GM18867 (cell line): ENCODE measurements around the gene VDR.

Experiments used
- ATAC-seq: cut with Tn5 transposase; IDR thresholded peaks from one replicate; pipeline ENCODE4 v1.9.1; 2021; ENCODE audit warnings: mild to moderate bottlenecking, moderate library complexity; ENCODE audit not compliant: unreplicated experiment

Gene VDR

DNA sequence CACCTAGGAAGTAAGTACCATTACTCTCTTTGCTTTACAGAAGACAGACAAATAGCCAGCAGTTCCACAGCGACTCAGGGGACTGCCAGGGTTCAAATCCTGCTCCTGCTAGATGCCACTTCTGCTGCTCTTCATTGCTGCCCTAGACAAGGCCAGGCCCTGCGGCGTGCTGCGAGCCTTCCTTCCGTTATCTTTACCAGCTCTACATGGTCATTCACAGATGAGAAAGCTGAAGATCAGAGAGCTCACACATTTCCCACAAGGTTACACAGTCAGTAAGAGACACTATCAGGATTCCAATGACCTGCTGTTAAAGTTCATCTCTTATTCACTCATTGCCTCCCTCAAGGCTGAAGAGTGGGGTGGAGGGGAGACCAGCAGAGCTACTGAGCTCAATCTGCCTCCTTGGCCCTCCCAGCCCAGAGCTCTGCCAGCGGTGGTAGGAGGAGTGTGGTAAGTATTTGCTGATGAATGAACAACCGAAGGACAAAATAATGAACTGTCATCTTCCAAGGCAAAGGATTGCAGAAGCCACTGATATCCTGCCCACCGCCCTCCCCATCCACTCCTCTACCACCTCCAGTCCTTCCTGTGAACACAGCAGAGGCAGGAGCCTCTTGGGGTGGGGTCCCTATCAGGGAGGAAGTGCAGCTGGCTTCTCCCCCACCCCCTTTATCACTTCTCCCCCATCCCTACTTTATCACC lies 70.4 kb downstream of the VDR start:
- ATAC-seq, result no peak

DNA sequence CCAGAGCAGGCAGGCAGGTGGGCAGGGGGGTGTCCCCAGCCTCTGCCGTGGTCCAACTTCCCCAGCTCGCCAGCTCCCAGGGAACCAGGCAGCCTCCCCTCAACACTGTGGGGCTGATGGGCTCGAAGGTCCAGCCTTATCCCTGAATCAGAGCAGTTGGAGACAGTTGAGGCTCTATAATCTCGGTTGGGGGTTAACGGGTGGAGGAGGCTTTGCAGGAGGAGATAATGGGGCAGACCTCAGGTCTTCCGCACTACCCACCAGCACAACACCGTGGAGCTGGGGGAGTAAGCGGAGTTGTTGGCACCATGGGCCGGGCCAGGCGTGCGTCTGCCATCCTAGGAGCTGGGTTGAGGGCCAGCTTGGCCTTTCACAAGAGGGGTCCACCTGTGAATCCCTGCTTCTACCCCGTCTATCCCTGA lies 71.2 kb downstream of the VDR start:
- no peak for ATAC-seq

DNA sequence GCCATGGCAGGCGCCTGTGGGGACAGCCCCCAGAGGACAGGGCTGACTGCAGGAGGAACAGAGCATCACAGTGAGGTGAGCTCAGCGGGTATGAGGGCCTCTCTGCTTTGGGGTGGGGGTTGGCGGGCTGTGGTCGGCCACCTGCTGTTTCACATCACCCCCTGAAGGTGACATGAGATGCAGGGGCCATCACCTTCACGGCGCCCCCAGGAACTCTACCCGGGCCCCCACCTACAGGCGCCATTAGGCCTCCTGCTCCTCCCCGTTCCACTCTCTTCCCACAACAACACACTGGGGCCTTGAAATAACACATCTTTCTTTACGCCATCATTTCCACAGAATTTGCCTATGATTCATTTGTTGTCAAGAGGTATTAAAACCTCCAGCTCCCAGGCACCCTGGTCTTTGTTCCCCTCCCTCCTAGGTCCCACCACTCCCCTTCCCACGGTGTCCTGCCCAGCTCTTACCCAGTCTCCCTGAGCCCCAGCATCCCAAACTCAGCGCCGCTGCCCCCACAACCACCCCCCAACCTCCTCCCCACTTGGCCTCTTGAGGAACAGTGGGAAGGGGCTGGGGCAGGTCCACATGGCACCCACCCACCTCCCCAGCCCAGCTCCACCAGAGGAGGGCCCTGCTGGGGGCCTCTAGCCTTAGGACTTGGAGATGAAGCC lies 72.4 kb downstream of the VDR start:
- no peak for ATAC-seq

DNA sequence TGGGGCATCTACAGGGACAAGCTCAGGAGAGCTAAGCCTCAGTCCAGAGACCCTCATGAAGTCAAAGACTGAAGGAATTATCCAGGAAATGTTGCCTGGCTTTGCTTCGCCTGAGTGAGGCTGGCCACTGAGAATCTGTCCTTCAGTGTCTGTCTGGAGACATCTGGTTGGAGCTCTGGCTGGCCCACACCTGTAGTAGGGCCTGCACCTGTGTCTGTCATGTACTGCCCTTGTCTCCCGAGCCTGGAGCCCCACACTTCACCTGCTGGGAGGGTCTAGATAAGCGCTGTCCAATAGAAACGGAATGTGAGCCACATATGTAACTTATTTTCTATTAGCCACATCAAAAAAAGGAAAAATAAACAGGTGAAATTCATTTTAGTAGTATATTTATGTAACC lies 75.2 kb downstream of the VDR start:
- no peak for ATAC-seq

DNA sequence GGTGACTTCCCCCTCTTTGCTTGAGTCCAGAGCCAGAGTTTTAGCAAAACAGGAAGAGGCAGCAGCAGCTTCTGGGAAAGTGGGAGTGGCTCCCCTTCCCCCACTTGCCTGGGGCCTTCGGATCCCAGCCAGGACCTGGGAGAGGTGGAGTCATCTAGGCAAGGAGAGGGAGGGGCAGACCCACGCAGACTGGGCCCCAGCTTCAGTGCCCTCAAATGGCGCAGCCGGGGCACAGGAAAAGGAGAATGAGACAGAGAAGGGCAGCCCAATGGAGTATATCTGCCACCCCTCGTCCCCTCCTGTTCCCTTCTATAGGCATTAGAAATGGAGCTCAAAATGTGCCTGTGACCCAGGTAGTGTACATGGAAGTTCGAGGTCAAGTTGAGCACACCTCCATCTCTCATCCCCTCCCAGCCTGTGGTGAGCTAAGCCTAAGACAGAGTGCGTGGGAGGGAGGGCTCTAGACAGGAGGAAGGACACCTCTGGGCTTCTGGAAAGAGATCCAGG lies 75.8 kb downstream of the VDR start:
- ATAC-seq, result no peak

DNA sequence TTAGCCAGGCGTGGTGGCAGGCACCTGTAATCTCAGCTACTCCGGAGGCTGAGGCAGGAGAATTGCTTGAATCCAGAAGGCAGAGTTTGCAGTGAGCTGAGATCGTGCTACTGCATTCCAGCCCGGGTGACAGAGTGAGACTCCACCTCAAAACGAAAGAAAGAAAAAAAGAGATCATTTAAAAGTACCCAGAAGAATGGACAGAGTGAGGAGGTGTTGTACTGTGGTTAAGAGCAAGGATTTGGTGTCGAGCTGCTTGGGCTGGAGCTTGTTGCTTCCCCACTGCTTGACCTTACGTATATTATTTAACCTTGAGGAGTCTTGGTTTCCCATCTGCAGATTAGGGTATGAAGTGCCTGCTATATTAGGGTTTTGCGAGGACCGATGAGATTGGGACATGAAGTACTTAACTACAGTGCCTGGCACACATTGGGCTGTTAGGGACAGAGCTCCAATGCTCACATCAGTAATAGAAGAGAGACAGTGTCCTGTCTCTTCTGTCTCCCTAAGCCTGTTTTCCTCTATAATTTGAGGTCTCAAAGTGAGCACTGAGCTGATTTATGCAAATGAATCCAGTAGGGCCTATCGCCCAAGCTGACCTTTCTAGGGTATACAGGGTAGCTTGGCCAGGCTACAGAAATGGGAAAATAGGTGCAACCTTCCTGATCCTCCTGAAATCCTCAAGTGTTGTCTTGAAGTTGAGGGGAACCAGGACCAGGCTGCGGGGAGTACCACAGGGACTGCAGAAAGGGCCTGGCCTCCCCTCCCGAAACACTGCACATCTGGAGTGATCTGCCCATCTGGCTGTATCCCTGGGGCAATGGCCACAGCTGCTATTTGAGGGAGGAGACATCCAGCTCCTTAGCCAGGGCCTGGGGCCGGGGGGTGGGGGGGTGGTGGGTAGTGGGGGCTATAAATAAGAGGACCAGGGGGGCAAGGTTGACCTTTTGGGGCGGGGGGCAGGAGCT lies 76.5 kb downstream of the VDR start:
- ATAC-seq, result no peak

DNA sequence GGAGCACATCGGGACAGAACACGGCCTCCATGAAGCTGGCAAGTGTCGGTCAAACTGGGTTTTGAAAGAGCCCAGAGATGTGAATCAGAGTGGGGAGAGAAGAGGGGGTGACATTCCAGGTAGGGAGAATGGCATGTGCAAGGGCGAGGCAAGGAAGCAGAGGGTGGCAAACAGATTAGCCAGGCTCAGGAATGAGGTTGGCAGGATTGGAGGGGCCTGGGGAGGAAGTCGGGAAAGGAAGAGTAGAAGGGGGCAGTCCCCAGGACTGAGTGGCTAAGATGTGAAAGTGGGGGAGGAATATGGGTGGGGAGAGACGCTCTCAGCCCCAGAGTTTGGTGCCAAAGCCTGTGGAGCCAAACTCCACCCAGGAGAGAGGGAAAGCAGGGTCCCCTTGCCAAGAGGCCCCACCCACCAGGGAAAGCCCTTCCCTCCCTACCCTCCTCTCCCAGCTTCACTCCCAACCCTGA lies 79.6 kb downstream of the VDR start:
- ATAC-seq, result no peak

DNA sequence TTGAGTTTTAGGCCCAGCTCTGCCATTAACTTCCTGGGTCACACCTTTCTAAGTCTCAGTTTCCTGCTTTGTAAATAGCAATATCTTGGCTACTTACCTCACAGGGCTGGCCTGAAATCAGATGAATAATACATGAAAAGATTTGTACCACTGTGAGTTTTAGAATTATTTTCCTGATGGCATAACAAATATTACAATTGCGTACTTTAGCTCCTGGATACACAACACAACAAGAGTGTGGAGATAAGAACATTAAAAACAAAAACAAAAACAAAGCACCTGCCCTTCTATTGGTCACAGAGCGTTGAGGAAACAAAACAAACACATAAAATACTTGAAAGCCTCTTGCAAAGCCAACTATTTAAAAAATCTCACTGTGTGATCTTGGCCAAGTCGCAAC lies 80.2 kb downstream of the VDR start:
- no peak for ATAC-seq

DNA sequence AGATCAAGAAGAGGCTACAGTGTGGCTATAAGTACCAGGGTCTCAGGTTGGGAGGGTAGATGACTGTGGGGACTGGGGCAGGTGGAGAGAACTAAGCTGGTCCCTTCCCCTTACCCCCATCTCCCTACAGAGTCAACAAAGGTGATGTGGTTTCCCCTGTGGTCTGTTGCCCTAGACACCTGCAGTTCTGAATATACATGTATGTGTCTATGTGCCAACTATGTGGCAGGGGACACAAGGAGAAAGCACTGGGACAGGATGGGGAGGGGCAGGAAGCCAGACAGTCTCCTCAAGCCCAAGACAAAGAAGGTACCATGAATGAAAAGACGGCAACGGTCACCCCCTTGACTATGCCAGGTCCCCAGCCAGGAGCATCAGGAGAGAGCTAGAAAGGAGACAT lies 80.6 kb downstream of the VDR start:
- no peak for ATAC-seq

DNA sequence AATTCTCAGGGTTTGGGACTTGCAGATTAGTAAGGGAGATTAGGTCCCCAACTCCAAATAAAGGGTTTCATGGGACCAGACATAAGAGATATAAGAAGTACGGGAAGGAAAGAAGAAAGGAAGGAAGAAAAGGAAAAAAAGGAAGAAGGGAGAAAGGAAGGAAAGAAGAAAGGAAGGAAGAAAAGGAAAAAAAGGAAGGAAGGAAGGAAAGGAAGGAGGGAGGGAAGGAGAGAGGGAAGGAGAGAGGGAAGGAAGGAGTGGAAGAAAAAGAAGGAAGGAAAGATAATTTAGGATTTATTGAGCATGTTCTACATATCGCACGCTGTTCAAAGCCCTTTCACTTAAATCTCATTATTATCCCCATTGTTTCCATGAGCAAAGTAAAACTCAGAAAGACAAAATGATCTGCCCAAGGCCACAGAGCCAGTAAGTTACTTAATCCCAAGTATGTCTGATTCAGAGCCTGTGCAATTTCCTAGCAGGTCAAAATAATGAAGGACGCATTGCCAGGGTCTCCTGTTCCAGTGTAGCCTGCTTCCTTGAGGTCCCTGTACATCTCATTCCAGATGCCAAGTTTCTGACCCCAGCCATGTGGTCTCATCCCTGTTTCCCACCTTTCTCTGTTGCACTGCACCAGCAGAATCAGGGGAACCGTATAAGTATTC lies 81.2 kb downstream of the VDR start:
- no peak for ATAC-seq

DNA sequence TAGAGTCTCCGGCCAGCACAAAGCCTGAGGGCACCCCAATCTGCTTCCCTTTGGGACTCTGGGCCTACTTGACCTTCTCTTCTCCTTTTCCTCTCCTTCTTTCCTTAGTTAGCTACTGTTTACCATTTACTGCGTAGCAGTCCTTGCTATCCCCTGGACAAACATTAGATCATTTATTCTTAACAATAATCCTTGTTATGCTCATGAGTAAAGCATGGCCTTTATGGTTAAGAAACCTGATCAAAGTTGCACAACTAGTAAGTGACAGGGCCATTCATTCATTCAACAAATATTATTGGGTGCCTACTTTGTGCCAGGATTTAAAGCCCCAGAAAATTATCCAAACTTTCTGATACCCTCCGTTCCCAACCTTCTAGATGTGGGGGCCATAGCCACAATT lies 81.9 kb downstream of the VDR start:
- ATAC-seq, result no peak

DNA sequence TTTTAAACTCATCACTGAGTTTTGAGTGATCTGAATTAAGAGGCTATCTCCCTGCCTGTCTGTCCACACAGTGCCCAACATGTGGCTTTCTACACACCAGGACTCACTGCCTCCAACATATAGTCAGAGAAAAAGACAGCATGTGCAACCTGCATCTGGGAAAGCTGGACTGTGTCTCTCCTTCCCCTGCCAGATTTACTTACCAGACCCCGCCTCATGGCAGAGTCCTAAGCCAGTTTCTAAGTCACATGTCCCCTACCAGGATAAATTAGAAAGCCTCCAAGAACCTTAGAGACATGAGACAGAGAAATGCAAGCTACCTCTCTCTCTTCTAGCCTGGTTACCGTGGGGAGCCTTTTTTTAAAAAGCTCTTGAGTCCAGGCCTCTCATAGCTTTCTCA lies 82.4 kb downstream of the VDR start:
- no peak for ATAC-seq

DNA sequence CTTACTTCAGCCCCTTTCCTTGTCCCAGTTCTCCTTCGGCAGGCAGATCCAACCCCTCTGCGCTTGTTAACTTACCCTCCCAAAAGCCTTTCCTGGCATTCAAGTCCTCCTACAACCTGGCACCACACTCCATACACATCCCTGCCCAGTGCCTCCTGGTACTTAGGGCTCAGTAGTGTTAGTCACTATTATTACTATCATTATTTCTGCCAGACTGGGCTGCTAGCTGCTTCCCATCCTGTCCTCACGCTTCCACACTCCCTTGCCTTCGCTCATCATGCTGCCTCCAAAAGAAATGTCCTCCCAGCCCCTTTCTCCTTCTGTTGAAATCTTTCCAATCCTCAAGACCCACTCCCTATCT lies 83.5 kb downstream of the VDR start:
- no peak for ATAC-seq

DNA sequence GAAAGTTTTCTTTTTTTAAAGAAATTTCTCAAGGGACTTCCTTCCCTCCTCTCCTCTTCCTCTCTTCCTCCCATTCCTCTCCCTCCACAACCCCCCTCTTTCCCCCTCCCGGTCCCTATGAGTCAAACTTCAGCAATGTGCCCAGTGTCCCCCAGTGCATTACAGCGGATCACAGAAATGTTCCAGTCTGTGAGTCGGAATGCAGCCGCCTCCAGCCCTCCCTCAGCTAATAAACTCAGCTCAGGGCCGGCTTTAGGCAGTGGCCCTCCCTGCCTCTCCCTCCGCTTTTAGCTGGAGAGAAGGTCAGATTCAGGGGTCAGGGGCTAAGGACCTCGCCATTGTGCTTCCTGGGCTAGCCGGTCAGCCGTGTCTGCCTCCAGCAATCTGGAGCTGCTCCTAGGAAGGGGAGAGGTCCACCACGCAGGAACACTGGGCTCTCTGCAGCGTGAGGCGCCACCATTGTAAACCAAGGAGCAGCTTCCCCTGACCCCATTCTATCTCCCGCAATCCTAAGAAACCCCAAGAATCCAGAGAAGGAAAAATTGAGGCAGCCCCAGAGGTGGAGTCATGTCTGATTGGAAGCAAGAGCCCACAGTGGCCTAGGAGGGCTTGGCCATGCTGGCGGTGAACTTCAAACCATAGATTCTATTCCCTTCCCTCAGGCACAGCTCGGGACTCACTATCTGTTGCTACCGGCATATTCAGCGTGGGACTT lies 84.0 kb downstream of the VDR start:
- no peak for ATAC-seq

DNA sequence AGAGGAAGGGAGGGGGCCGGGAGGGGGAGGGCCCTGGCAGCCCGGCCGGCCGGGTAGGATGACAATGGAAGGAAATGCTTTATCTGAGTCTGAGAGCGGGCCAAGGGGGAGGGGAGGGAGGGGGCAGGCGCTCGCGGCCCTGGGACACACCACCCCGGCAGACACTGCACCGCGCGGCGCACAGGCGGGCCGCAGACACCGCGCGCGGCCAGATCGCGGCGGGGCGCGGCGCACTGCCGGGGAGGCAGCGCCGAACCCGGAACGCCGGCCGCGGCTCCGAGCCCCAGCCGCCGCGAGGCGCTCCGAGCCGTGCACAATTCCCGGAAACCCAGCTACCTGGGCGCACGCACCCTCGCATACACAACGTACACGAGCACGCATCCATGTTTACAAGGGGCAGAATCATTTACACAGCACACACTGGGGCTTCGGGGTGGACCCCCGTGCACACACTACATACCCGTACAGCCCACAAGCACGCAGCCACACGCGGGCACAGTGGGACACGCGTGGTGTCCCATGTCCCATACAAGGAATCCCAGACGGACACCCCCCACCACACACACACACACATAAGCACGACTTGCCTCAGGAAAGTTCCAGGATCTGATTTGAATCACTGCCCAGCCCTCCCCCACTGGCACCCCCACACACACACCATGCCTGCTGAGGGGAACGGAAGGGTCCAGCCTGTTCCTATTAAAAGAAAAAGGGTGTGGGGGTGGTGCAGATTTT lies 84.7 kb downstream of the VDR start, which contains the start of gene HDAC7:
HDAC7 (minus strand) TSS at position 8 of the 735 bp plus-strand sequence. CDS start 118 bp downstream, outside the sequence.
- peak; percentile 47 for ATAC-seq

DNA sequence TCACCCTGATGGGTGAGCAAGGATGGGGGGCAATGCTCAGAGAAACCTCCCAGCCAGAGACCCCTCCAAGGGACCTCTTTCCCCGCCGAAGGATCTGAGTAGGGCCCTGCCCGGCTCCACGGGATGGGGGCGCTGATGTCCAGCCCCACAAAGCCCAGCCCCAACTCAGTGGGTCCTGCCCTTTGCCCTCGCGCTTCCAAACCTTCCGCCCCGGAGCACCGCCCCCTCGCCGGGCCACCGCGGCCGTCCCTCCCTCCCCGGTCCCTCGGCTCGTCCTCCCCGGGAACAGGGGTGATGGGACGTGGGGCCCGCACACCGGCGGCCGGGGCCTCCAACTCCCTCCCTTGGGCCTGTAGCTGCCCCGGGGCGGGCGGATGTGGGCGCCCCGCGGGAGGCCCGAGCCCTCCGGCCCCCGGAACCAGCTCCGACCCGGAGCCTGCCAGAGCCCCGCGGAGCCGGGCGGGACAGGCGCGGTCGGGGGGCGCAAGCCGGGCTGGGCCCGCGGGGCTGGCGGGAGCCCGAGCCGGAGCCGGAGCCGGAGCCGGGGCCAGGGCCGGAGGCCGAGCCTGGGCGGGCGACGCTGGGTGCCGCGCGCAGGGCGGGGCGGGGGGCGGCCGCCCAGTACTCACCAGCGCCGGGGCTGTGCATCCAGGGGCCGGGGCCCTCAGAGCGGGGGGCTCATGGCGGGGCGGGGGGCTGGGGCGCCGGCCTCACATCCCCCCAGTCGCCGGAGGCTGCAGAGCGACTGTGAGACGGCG lies 85.5 kb downstream of the VDR start:
- peak; percentile 38 for ATAC-seq

DNA sequence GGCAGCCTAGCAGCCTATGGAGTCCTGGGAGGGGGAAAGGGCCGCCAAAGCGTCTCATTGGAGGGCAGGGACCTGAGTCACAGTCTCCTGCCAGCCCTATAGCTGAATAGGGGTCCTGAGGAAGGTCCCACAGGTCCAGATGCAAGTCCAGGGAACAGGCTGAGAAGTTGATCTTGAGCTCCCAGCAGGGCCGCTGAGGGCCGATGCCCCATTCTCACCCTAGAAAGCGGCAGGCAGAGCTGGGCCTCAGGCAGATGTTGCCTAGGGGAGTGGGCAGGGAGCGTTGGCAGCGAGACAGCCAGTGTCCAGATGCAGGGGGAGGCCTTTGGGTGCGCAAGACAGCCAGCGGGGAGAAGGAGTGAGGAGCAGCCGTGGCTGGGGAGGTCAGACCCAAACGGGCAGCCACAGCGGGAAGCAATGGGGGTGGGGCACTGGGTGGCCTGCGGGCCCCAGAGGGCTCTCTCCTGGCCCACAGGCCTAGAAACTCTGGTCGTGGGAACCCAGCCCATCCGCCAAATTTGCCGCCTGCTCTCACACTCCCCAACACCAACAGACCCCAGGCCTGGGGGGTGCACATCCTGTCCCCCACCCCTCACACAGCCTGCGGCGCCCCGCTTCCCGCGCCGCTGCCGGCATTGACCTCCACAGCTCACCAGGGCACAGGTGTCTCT lies 86.2 kb downstream of the VDR start:
- peak; percentile 9 for ATAC-seq

DNA sequence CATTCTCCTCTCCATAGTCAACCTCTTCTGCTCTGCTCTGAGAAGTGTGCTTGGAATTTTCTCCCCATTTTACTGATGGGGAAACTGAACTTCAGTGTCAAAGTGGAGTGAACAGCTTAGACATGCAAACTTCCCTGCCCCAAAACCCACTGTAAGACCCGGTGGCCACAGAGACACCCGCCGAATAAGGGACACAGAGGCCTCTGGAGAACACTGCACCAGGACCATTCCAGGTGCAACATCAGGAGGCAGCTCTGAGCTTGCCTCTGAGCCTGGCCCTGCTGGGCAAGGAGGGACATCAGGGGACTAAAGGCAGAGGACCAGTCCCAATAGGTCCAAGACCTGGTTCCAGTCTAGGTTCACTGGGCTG lies 86.8 kb downstream of the VDR start:
- no peak for ATAC-seq
